ENCODE measurements around the gene HAL. TPM values are rescaled to one million over a fixed set of nuclear protein-coding genes. Genes with fewer than 3 reads are reported as not detected.

Gene HAL
- total RNA-seq, 3 donors from 2014 or later = 1.1 to 1.3 (median 1.2) TPM

DNA sequence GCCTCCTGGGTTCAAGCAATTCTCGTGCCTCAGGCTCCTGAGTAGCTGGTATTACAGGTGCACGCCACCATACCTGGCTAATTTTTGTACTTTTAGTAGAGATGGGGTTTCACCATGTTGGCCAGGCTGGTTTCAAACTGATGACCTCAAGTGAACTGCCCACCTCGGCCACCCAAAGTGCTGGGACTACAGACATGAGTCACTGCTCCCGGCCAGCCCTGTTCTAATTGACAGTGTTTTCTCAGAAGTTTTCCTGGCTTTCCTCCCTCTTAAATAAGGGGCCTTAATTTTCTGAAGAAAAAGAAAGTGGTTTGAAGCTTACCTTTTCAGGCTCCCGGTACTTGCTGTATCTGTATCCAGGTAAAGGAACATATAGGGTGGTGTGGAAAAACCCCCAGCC lies 1.7 kb downstream of the HAL start:
- ATAC-seq = no peak
- H3K27me3 Mint-ChIP-seq (ENCODE audit: low read depth) = no peaks in the 10 kb centered on the region
- no peak for DNase-seq
- H3K4me1 Mint-ChIP-seq (ENCODE audit: low read depth) = peaks cover 4% of the 10 kb centered on the region
- no peak overlapping the region for H3K4me3 Mint-ChIP-seq
- peaks cover 10% of the 10 kb centered on the region for H3K36me3 Mint-ChIP-seq (ENCODE audit: insufficient read depth)
- no peaks in the 10 kb centered on the region for H3K9me3 Mint-ChIP-seq

DNA sequence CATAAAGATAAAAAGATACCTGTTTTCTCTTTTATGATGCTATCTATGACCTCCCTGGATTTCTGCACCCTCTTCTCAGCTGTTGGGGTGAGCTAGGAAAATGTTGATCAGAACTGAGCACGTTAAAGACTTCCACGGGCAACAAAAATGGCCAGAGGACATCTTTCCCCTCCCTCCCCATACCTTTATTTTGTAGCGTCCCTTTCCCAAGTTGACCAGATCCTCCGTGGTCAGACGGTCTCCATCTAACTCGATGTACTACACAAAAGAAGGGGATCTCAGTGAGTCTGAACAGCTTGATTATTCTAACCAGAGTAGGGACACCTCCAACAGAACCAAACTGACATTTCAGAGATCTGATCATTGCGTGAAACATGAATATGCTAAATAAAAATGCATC lies 2.2 kb downstream of the HAL start:
- DNase-seq = no peak
- Mint-ChIP-seq H3K36me3 (ENCODE audit: insufficient read depth) (peaks cover 10% of the 10 kb centered on the region), H3K9me3 (no peaks in the 10 kb centered on the region), H3K27me3 (ENCODE audit: low read depth) (no peaks in the 10 kb centered on the region), H3K4me1 (ENCODE audit: low read depth) (peaks cover 4% of the 10 kb centered on the region), H3K4me3 (no peak overlapping the region)
- no peak for ATAC-seq

DNA sequence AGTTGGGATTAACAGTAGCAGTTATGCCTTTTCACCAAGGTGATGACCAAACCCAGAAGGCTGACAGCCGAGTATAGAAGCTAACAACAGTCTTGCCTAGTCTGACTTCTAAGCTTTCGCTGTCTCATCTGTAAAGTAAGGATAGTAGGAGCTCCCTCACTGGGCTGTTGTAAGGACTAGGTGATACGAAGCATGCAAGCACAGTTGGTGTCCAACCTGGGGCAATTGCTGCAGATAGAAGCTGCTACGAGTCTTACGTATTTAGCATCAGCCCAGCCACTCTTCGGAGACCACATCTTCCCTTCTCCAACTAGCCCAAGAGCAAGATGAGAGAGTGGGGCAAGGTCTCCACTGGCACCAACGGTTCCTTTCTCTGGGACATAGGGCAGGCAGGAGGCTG lies 6.0 kb downstream of the HAL start:
- H3K36me3 Mint-ChIP-seq (ENCODE audit: insufficient read depth) = peaks cover 6% of the 10 kb centered on the region
- ATAC-seq = no peak
- no peaks in the 10 kb centered on the region for H3K4me1 Mint-ChIP-seq (ENCODE audit: low read depth)
- H3K4me3 Mint-ChIP-seq = no peak overlapping the region
- H3K27me3 Mint-ChIP-seq (ENCODE audit: low read depth) = no peaks in the 10 kb centered on the region
- H3K9me3 Mint-ChIP-seq = no peaks in the 10 kb centered on the region
- DNase-seq = no peak

DNA sequence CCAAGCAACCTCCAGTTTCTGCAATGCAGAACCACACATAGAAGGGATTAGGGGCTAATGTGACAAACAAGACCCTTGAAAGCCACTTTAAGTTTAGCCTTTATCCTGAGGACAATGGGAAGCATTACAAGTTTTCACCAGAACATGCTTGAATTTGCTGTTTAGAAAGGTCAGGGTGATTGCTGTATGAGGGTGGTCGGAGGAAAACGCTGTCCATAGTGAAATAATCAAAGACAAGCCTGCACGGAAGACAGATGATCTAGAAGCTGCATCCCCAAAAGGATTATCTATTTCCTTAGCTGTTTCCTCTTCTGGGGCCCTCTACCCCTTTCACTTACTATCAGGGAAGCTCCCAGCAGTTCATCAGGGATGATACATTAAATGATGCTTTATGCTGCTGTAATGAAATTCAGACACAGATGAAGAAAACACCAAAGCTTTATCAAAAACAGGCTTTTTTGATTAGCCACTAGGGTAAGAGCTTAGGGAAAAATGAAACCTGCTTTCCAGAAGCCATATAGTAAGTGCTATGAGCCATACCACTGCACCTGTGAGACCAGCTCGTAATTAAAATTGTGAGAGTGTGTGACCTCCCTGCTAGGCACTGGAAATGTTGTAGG lies 6.5 kb downstream of the HAL start:
- peaks cover 3% of the 10 kb centered on the region for H3K36me3 Mint-ChIP-seq (ENCODE audit: insufficient read depth)
- no peak overlapping the region for H3K4me3 Mint-ChIP-seq

DNA sequence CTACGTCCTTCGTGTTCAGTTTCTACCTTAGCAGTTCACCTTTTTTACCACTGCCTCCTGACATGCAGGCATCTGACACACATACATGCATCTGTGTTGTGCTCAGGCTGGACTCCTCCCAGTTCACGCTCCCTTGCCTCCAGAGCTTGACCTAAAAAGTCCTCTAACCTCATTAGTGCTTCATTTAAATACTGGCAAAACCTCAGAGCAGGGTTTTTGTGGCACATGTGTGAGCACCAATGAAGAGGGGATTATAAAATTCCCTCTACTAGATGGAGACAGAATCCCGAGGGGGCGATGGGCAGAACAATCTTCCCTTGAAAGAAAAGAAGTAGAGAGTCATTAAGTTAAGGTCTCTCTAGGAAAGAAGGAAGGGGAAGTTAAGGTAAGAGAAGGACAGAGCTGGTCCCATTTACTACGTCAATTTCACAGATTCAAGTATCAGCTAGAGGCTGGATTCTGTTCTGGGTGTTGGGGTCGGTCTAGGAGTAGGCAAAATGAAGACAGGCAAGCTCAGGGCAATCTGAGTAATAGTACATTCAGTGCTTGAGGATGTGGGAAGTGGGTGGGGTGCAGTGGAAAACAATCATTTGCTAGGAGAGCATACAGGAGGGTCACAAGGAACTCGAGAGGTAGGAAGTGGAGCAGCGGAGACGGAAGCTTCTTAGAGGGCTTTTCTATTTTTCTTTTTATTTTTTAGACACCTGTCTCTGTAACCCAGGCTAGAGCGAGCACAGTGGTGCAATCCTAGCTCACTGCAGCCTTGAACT lies 7.5 kb downstream of the HAL start:
- Mint-ChIP-seq H3K9me3 (no peaks in the 10 kb centered on the region), H3K4me3 (no peak overlapping the region), H3K4me1 (ENCODE audit: low read depth) (no peaks in the 10 kb centered on the region), H3K36me3 (ENCODE audit: insufficient read depth) (no peaks in the 10 kb centered on the region), H3K27me3 (ENCODE audit: low read depth) (no peaks in the 10 kb centered on the region)
- ATAC-seq (no peak), DNase-seq (no peak)

More for the DNA sequence above, 6.5 kb downstream of the HAL start:
- Mint-ChIP-seq H3K9me3 (no peaks in the 10 kb centered on the region), H3K4me1 (ENCODE audit: low read depth) (no peaks in the 10 kb centered on the region), H3K27me3 (ENCODE audit: low read depth) (no peaks in the 10 kb centered on the region)
- no peak for ATAC-seq
- DNase-seq = no peak

DNA sequence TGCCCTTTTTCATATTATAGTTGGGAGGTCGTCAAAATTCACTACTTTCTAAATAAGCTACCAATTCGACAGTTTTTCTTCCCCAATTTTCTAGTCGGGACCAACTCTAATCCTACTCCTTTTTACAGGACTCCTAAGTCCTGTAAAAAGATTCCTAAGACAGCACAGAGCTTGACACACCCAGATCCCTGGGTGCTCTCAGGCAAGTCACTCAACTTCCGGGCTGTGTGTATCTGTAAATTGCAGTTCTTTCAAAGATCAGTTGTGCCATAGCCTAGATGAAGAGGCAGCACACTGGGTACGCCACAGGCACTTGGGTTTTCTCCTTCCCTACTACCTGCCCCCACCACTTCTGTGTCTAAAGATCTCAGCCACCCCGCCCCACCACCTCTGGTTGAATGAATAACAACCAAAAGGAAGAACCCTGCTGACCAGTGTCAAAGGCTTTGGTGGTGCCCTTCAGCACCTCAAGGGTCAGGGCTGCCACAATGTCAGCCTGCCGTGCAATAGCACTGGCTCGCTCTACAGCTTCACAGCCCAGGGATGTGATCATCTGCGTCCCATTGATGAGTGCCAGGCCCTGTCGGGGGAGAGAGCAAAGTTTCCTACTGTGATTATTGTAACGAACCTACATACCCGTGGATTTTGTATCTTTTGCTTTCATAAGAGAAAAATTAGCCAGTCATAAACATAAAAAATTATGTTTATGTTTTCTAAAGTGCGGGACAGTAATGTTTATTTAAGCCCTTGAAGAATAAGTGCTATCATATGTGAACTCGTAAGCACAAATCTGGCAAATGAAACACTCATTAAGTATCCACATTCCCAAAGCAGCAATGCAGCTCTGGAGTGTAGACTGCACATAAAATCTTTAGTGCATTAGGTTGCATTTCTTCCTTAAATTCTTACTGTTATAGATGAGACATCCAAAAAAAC lies 9.2 kb downstream of the HAL start:
- Mint-ChIP-seq H3K27me3 (ENCODE audit: low read depth) (no peaks in the 10 kb centered on the region), H3K36me3 (ENCODE audit: insufficient read depth) (no peaks in the 10 kb centered on the region), H3K4me3 (no peak overlapping the region), H3K9me3 (no peaks in the 10 kb centered on the region), H3K4me1 (ENCODE audit: low read depth) (no peaks in the 10 kb centered on the region)
- DNase-seq (no peak), ATAC-seq (no peak)

DNA sequence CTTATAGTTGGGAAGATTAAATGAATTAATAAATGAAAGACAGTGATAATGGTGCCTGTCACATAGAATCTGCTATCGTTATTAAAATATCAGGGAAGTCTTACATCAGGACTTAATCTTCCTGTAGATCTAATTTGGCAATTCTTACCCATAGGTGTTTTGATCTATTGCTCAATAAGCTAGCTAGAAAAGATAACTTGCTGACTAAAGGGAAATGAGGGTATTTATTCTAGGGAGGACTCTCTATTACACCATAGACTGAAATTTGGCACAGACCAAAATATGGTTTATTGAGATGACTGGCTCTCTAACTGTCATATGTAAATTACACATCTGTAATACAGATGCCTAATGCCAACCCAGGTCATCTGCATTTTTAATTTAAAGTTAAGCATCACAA lies 11.5 kb downstream of the HAL start:
- no peak overlapping the region for H3K4me3 Mint-ChIP-seq
- H3K27me3 Mint-ChIP-seq (ENCODE audit: low read depth) = no peaks in the 10 kb centered on the region
- no peaks in the 10 kb centered on the region for H3K9me3 Mint-ChIP-seq
- H3K4me1 Mint-ChIP-seq (ENCODE audit: low read depth) = no peaks in the 10 kb centered on the region
- no peaks in the 10 kb centered on the region for H3K36me3 Mint-ChIP-seq (ENCODE audit: insufficient read depth)
- ATAC-seq = no peak
- DNase-seq = no peak

DNA sequence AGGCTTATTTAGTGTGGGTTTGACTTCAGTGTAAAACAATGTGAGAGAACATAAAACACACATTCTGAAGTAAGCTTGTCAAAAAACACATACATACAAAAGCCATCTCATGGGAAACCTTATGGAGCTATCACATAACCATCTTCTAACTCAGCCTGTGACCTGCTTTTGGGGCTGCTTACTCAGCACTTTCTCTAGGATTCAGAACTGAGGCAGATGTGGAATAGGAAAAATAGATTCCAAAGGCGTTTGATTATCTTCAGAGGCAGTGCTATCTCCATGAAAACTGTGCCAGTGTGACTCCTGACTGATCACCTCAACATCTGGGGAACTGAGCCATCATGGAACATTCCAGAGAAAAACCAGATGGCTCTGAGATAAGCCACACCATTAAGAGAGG lies 13.5 kb downstream of the HAL start:
- Mint-ChIP-seq H3K4me3 (no peak overlapping the region), H3K9me3 (no peaks in the 10 kb centered on the region), H3K27me3 (ENCODE audit: low read depth) (no peaks in the 10 kb centered on the region), H3K36me3 (ENCODE audit: insufficient read depth) (no peaks in the 10 kb centered on the region), H3K4me1 (ENCODE audit: low read depth) (no peaks in the 10 kb centered on the region)
- DNase-seq (no peak), ATAC-seq (no peak)

DNA sequence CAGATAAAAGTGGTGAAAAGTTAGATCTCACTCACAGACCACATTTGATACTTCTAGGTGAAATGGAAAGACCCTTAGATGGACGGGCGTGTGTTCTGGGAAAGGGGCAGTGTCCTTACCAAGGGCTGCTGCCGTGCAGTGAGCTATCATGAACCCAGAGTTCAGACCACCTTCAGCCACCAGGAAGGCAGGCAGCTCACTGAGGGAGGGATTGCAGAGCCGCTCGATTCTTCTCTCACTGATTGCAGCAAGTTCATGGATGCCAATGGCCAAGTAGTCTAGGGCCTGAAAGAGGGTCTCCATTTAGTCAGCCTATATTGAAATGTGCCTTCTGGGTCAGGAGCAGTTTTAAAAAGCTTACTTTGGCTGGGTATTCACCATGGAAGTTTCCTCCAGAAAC lies 15.7 kb downstream of the HAL start:
- Mint-ChIP-seq H3K27me3 (ENCODE audit: low read depth) (no peaks in the 10 kb centered on the region), H3K4me1 (ENCODE audit: low read depth) (no peaks in the 10 kb centered on the region), H3K36me3 (ENCODE audit: insufficient read depth) (no peaks in the 10 kb centered on the region), H3K4me3 (no peak overlapping the region), H3K9me3 (no peaks in the 10 kb centered on the region)
- no peak for ATAC-seq
- no peak for DNase-seq

DNA sequence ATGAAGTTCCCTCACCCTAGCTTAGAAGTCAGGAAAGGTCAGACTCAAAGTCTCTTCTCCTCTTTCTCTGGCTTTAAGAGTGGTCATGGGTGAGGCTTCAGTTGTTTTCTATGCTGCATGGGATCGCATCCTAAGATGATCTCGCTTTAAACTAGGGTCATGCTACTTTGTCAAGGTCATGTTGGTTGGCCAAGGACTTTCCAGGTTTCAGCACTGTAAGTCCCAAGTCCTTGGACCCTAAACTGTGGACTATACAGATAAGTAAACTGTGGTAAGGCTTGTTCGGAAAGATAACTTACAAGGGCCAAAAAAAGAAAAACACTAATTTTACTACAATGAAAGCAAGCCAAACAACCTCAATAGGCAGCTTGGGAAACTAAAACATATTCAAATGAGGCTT lies 17.4 kb downstream of the HAL start:
- Mint-ChIP-seq H3K27me3 (ENCODE audit: low read depth) (no peaks in the 10 kb centered on the region), H3K4me1 (ENCODE audit: low read depth) (no peaks in the 10 kb centered on the region), H3K9me3 (no peaks in the 10 kb centered on the region), H3K36me3 (ENCODE audit: insufficient read depth) (no peaks in the 10 kb centered on the region), H3K4me3 (no peak overlapping the region)
- ATAC-seq = no peak
- DNase-seq = no peak

DNA sequence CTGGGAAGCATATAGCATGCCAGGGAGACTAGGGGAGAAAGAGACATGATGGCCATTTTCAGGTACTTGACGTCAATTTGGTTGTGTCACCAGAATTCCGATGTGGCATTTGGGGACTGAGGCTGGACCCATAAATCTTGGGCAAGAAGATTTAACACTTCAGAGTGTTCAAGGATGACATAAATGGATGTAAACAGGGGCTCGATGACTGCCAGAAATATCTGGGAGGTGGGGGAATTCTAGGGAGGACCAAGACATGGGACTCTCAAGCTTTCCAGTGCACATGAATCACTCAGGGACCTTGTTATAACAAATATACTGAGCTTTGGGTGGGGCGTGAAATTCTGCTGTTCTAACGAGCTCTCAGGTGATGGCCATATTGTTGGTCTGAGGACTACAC lies 17.8 kb downstream of the HAL start:
- Mint-ChIP-seq H3K4me3 (no peak overlapping the region), H3K4me1 (ENCODE audit: low read depth) (no peaks in the 10 kb centered on the region)
- ATAC-seq = no peak

DNA sequence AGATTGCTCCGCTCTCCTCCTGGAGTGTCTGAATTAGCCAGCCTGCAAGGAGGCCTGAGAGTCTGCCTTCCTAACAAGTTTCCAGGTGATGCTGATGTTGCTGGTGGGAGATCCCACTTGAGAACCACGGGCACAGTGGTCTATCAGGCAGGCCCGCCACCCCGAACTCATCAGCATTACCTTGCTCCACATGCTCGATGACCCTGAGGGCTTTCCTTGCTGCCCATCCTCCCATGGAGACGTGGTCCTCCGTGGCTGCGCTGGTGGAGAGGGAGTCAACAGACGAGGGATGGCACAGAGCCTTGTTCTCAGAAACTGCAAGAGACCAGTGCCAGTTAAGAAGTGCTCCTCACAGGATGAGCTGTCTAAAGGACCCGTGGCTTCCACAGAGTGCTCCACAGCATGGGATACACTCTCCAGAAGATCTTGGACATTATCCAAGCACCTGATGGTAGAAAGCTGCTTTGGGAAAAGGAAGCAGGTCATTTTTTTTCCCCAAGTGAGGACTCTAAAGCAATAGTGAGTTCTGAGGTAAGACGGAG lies 18.3 kb downstream of the HAL start:
- DNase-seq = no peak
- Mint-ChIP-seq H3K4me3 (no peak overlapping the region), H3K36me3 (ENCODE audit: insufficient read depth) (no peaks in the 10 kb centered on the region), H3K4me1 (ENCODE audit: low read depth) (no peaks in the 10 kb centered on the region), H3K9me3 (no peaks in the 10 kb centered on the region), H3K27me3 (ENCODE audit: low read depth) (no peaks in the 10 kb centered on the region)
- no peak for ATAC-seq

More for the DNA sequence above, 17.8 kb downstream of the HAL start:
- DNase-seq = no peak
- H3K36me3 Mint-ChIP-seq (ENCODE audit: insufficient read depth) = no peaks in the 10 kb centered on the region
- no peaks in the 10 kb centered on the region for H3K9me3 Mint-ChIP-seq
- H3K27me3 Mint-ChIP-seq (ENCODE audit: low read depth) = no peaks in the 10 kb centered on the region

DNA sequence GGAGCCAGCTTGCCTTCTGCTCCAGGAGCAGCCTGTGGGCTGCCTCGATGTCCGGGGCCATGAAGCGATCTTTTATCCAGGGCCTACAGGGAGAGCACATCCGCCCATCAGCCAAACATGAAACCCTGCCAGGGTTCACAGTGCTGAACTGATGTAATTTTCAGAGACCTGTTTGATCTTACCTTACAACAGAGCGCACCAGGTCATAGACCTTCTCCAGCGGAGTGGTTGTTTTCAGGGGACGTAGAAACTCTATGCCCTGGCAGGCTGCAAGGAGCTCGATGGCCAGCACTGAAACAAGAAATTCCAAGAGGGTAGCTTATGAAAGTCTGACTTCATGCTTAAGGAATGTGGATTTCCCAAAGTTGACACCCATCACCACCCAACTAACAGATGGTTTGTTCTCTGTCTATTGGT lies 19.7 kb downstream of the HAL start:
- H3K27me3 Mint-ChIP-seq (ENCODE audit: low read depth) = no peaks in the 10 kb centered on the region
- no peak overlapping the region for H3K4me3 Mint-ChIP-seq
- H3K4me1 Mint-ChIP-seq (ENCODE audit: low read depth) = no peaks in the 10 kb centered on the region
- no peaks in the 10 kb centered on the region for H3K9me3 Mint-ChIP-seq
- H3K36me3 Mint-ChIP-seq (ENCODE audit: insufficient read depth) = no peaks in the 10 kb centered on the region
- no peak for DNase-seq
- ATAC-seq = no peak

DNA sequence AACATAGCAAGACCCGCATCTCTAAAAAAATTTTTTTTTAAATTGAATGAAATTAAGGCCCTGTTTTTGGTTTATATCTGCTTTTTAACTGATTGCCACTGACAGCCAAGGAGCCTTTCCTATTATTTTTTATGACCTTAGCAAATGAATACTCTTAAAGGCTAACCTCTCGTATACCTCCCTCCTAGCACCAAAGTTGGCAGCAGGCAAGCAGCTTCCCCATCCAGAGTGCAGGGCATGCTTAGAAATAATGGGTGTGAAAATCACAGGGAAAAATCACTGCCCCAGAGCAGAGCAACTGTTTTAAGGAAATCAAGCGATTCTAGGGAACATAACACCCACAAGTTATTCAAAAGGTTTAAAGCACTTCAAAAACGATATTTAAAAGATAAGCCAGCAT lies 20.7 kb downstream of the HAL start:
- no peaks in the 10 kb centered on the region for H3K4me1 Mint-ChIP-seq (ENCODE audit: low read depth)
- no peaks in the 10 kb centered on the region for H3K27me3 Mint-ChIP-seq (ENCODE audit: low read depth)
- ATAC-seq (no peak), DNase-seq (no peak)
- no peak overlapping the region for H3K4me3 Mint-ChIP-seq
- no peaks in the 10 kb centered on the region for H3K36me3 Mint-ChIP-seq (ENCODE audit: insufficient read depth)
- no peaks in the 10 kb centered on the region for H3K9me3 Mint-ChIP-seq
